Upper lobe of left lung (tissue), 6 donors: Measurements from ENCODE around the gene JAZF1. TPM values are rescaled to one million over a fixed set of nuclear protein-coding genes. Genes with fewer than 3 reads are reported as not detected.

ENCODE experiments used
- ATAC-seq, 2 donors: fragments of 200-7000 bp; cut with Tn5 transposase; one replicate each; pipeline ENCODE4 v1.9.1; 2022; ENCODE audit warnings: mild to moderate bottlenecking in 2 of 2, moderate library complexity in 2 of 2; ENCODE audit not compliant: low FRiP score in 2 of 2
- DNase-seq, 2 donors: peaks; one replicate each; pipeline ENCODE4 v3.0.0-alpha.2; 2019 to 2020
- H3K27ac ChIP-seq, 4 donors: fragments of 200-600 bp; sonication (generic); one replicate each; pipeline ENCODE4 v1.5.1; 2016 to 2019
- H3K27me3 ChIP-seq, 4 donors: fragments of 200-600 bp; sonication (generic); one replicate each; pipeline ENCODE4 v1.5.1; 2017 to 2019
- H3K36me3 ChIP-seq, 4 donors: fragments of 200-600 bp; sonication (generic); one replicate each; pipeline ENCODE4 v1.5.1; 2016 to 2019
- H3K4me1 ChIP-seq, 4 donors: fragments of 200-600 bp; sonication (generic); one replicate each; pipeline ENCODE4 v1.5.1; 2018 to 2019
- H3K4me3 ChIP-seq, 4 donors: fragments of 200-600 bp; sonication (generic); one replicate each; pipeline ENCODE4 v1.5.1; 2017 to 2019; ENCODE audit warnings: mild to moderate bottlenecking in 2 of 4, moderate library complexity in 1 of 4
- H3K9me3 ChIP-seq, 4 donors: fragments of 200-600 bp; sonication (generic); one replicate each; pipeline ENCODE4 v1.5.1; 2018 to 2019
- EP300 ChIP-seq, 4 donors: sonication (generic); formaldehyde crosslinking; IDR thresholded peaks; one replicate each; pipeline ENCODE4 v1.5.1; 2017; ENCODE audit warnings: antibody characterized with exemption in 4 of 4, control low read depth in 2 of 4
- POLR2A ChIP-seq, 4 donors: fragments of 450-650 bp; IDR thresholded peaks; one replicate each; pipeline ENCODE4 v1.5.1; 2016 to 2017; ENCODE audit warnings: antibody characterized with exemption in 4 of 4, mild to moderate bottlenecking in 2 of 4
- POLR2AphosphoS5 ChIP-seq, 2 donors: sonication (generic); formaldehyde crosslinking; IDR thresholded peaks; one replicate each; pipeline ENCODE4 v1.5.1; 2017; ENCODE audit warnings: antibody characterized with exemption in 2 of 2
- WGBS, 2 donors: methylation state at CpG; one replicate each; pipeline ENCODE4 v1.1.5; 2017 to 2018; 5-methylcytosine and 5-hydroxymethylcytosine counted together
- total RNA-seq, 6 donors: library from RNA; depleted of rRNA in 4 of 6; stranded (reverse); fragments of >200 nt in 4 of 6; gene quantifications; one replicate each; pipeline versions ENCODE4 v1.1.0 to v1.2.1, GENCODE V29; 2016 to 2021
- TF ChIP-seq, protein P1 (sequence below), 6 experiments: fragments of 450-650 bp in 4 of 6; fragments of 200-600 bp in 2 of 6; sonication (generic) in 2 of 6; IDR thresholded peaks; one replicate each; pipeline ENCODE4 v1.5.1; 2016 to 2019; ENCODE audit warnings: antibody characterized with exemption in 6 of 6
- donor health status: DM: no; HTN: no; CAD: no; lungs with moderate emphysema.
- donor health status: DM: no; HTN: yes; CAD: no; lungs with severe emphysema.

The JAZF1 gene
- total RNA-seq, 6 donors from 2014 or later = 4.2 to 19.4 (median 12.4) TPM

GRCh38 chr7:27850531-27850930, 330.1 kb downstream of the JAZF1 start:
- Histone ChIP-seq H3K36me3 (no peaks in the 10 kb centered on the region), H3K9me3 (no peaks in the 10 kb centered on the region), H3K27ac (no peak overlapping the region), H3K4me1 (no peaks in the 10 kb centered on the region), H3K27me3 (no peaks in the 10 kb centered on the region), H3K4me3 (no peak overlapping the region)
- WGBS, 2 donors = 72 to 90% methylated on average over 5 of the region's 5 CpGs
- ATAC-seq = no peak
- DNase-seq = no peak
- no peak for TF ChIP-seq POLR2AphosphoS5 (IDR thresholded peaks at IDR 0.05)
- no peak for TF ChIP-seq EP300 (IDR thresholded peaks at IDR 0.05)
- TF ChIP-seq, protein P1, sequence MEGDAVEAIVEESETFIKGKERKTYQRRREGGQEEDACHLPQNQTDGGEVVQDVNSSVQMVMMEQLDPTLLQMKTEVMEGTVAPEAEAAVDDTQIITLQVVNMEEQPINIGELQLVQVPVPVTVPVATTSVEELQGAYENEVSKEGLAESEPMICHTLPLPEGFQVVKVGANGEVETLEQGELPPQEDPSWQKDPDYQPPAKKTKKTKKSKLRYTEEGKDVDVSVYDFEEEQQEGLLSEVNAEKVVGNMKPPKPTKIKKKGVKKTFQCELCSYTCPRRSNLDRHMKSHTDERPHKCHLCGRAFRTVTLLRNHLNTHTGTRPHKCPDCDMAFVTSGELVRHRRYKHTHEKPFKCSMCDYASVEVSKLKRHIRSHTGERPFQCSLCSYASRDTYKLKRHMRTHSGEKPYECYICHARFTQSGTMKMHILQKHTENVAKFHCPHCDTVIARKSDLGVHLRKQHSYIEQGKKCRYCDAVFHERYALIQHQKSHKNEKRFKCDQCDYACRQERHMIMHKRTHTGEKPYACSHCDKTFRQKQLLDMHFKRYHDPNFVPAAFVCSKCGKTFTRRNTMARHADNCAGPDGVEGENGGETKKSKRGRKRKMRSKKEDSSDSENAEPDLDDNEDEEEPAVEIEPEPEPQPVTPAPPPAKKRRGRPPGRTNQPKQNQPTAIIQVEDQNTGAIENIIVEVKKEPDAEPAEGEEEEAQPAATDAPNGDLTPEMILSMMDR (IDR thresholded peaks at IDR 0.05) = no peak
- no peak for TF ChIP-seq POLR2A (IDR thresholded peaks at IDR 0.05)

- Histone ChIP-seq H3K4me1 (no peaks in the 10 kb centered on the region), H3K27me3 (no peaks in the 10 kb centered on the region), H3K36me3 (no peaks in the 10 kb centered on the region), H3K27ac (no peak overlapping the region), H3K4me3 (no peak overlapping the region), H3K9me3 (no peaks in the 10 kb centered on the region)
- ATAC-seq = no peak
- DNase-seq = no peak
- TF ChIP-seq EP300 (IDR thresholded peaks at IDR 0.05) (no peak), POLR2AphosphoS5 (IDR thresholded peaks at IDR 0.05) (no peak), POLR2A (IDR thresholded peaks at IDR 0.05) (no peak)
- TF ChIP-seq, protein P1 (IDR thresholded peaks at IDR 0.05) = no peak
- 99% methylated on average over 3 of the region's 3 CpGs for WGBS, 2 donors
Observed at GRCh38 chr7:27846388-27846787, 334.2 kb downstream of the JAZF1 start.

DNA sequence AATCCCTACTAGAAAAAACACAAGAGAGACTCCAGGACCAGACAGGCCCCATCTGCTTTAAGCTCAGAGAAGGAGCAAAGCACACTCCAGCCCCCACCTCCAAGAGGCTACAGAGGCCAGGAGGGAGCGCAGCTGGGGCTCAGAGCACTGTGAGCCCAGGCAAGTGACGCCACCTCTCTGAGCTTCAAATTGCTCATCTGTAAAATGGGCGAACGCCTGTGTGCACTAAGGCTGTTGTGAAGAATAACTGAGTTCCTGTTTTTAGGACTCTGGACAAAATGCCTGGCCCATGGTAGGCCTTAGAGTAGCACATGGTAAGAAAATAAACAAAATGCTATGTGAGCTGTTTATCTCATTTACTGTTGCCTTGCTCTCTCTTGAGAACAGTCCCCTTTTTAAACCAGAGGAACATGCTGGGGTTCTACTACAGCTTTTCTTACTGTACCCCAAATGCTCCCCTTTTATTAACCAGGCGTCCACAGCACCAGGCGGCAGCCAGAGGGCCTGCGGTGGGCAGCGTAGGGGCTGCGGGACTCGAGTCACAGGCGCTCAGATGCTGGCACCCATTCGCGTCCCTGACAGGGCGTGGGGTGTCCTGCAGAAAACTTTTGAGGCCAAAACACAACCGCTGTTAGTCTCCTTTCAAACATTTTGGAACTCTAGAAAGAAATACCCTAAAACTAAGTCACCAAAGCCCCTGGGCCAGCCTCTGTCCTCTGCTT, 336.9 kb downstream of the JAZF1 start:
- Histone ChIP-seq H3K27me3 (no peaks in the 10 kb centered on the region), H3K4me3 (no peak overlapping the region), H3K36me3 (peaks cover 0 to 19% (median 0%) of the 10 kb centered on the region in 4 donors), H3K27ac (no peak overlapping the region), H3K4me1 (no peaks in the 10 kb centered on the region), H3K9me3 (no peaks in the 10 kb centered on the region)
- no peak for ATAC-seq
- peak in 1 of 2 donors; percentile 73 for DNase-seq
- WGBS, 2 donors = 95 to 98% methylated on average over 15 of the region's 15 CpGs
- no peak for TF ChIP-seq POLR2AphosphoS5 (IDR thresholded peaks at IDR 0.05)
- TF ChIP-seq POLR2A (IDR thresholded peaks at IDR 0.05) = no peak
- TF ChIP-seq EP300 (IDR thresholded peaks at IDR 0.05) = no peak
- TF ChIP-seq, protein P1 (IDR thresholded peaks at IDR 0.05) = no peak

GRCh38 chr7:27842851-27843250, 337.7 kb downstream of the JAZF1 start:
- H3K4me1 ChIP-seq = no peaks in the 10 kb centered on the region
- 88 to 91% methylated on average over 9 of the region's 9 CpGs for WGBS, 2 donors
- DNase-seq (no peak), ATAC-seq (peak in 1 of 2 donors; percentile 23)
- no peaks in the 10 kb centered on the region for H3K27me3 ChIP-seq
- H3K4me3 ChIP-seq = no peak overlapping the region
- H3K27ac ChIP-seq = no peak overlapping the region
- no peaks in the 10 kb centered on the region for H3K9me3 ChIP-seq
- TF ChIP-seq, protein P1 (IDR thresholded peaks at IDR 0.05) = no peak
- TF ChIP-seq EP300 (IDR thresholded peaks at IDR 0.05) (no peak), POLR2A (IDR thresholded peaks at IDR 0.05) (no peak), POLR2AphosphoS5 (IDR thresholded peaks at IDR 0.05) (no peak)
- peaks cover 0 to 19% (median 0%) of the 10 kb centered on the region in 4 donors for H3K36me3 ChIP-seq
